Heart left ventricle (tissue), 16 donors: ENCODE measurements around the gene STYX. TPM values are rescaled to one million over a fixed set of nuclear protein-coding genes. Genes with fewer than 3 reads are reported as not detected.
A peak's percentile ranks its signal among the peaks of the same experiment; 100 is the strongest.

ENCODE experiments used
- ATAC-seq, 4 donors: fragments of 200-7000 bp; cut with Tn5 transposase; one replicate each; pipeline ENCODE4 v1.9.1; 2020 to 2022; ENCODE audit warnings: moderate library complexity in 4 of 4, mild to moderate bottlenecking in 3 of 4, moderate number of reproducible peaks in 1 of 4
- DNase-seq, 5 donors: peaks; one replicate each; pipeline ENCODE4 v3.0.0-alpha.2; 2020
- H3K27ac ChIP-seq, 12 donors: fragments of 200-600 bp; sonication (generic) in 4 of 12; one replicate each; pipeline versions ENCODE4 v1.5.0 to v1.8.0; 2016 to 2022; ENCODE audit warnings: mild to moderate bottlenecking in 2 of 12
- H3K27me3 ChIP-seq, 9 donors: fragments of 200-600 bp; sonication (generic) in 2 of 9; one replicate each; pipeline versions ENCODE4 v1.5.1 to v1.8.0; 2016 to 2022; ENCODE audit warnings: mild to moderate bottlenecking in 3 of 9
- H3K36me3 ChIP-seq, 9 donors: fragments of 200-600 bp; sonication (generic) in 2 of 9; one replicate each; pipeline versions ENCODE4 v1.5.0 to v1.8.0; 2018 to 2022; ENCODE audit warnings: mild to moderate bottlenecking in 2 of 9
- H3K4me1 ChIP-seq, 12 donors: fragments of 200-600 bp; sonication (generic) in 4 of 12; one replicate each; pipeline versions ENCODE4 v1.5.0 to v1.8.0; 2016 to 2022; ENCODE audit warnings: mild to moderate bottlenecking in 3 of 12
- H3K4me3 ChIP-seq, 12 donors: fragments of 200-600 bp; sonication (generic) in 4 of 12; one replicate each; pipeline versions ENCODE4 v1.5.0 to v1.8.0; 2017 to 2022; ENCODE audit warnings: mild to moderate bottlenecking in 9 of 12, moderate library complexity in 4 of 12
- H3K9me3 ChIP-seq, 12 donors: fragments of 200-600 bp; sonication (generic) in 4 of 12; one replicate each; pipeline versions ENCODE4 v1.5.0 to v1.8.0; 2016 to 2022; ENCODE audit warnings: mild to moderate bottlenecking in 1 of 12
- POLR2A ChIP-seq, 2 donors: fragments of 450-650 bp; IDR thresholded peaks; one replicate each; pipeline ENCODE4 v1.6.1; 2017; ENCODE audit warnings: antibody characterized with exemption in 2 of 2, mild to moderate bottlenecking in 2 of 2, moderate library complexity in 2 of 2
- WGBS, 4 donors: extraction: QIAGEN DNeasy Blood & Tissue Kit in 2 of 4; methylation state at CpG; one replicate each; pipeline versions ENCODE4 v1.1.5 to v1.1.7; 2013 to 2018; 5-methylcytosine and 5-hydroxymethylcytosine counted together
- intact Hi-C, 10 donors: fragments of 100-400 bp; cut with DNase I; formaldehyde crosslinking; loops; one replicate each; pipeline versions ENCODE4 v1.11.1 to v1.14.2; 2022
- polyA plus RNA-seq, 2 donors: library from polyadenylated mRNA; stranded (reverse); fragments of 200-250 nt; gene quantifications; one replicate each; pipeline ENCODE4 v1.2.3, GENCODE V29; 2013
- total RNA-seq, 9 donors: library from RNA; depleted of rRNA in 2 of 9; stranded (reverse); fragments of >200 nt in 2 of 9; fragmentation: NEBNext Ultra II Directional in 3 of 9; extraction: Animal tissue kit (Norgen Biotek cat#: 25700) in 3 of 9; gene quantifications; one replicate each; pipeline versions ENCODE4 v1.1.0 to v1.2.4, GENCODE V29; 2016 to 2023
- TF ChIP-seq, protein P1 (sequence below), 12 donors: fragments of 200-600 bp; sonication (generic) in 4 of 12; IDR thresholded peaks; one replicate each; pipeline versions ENCODE4 v1.5.0 to v1.8.0; 2018 to 2022; ENCODE audit warnings: antibody characterized with exemption in 12 of 12, mild to moderate bottlenecking in 5 of 12
- donor health status: ischemic (EF 13 %, LVEDD 7.1; RV severe dilation, severe dysfunction).
- donor health status: healthy with polysubstance abuse.
- donor health status: DM: no; HTN: yes; CAD: no.
- donor health status: DM: no; HTN: no; CAD: no.
- donor health status: ischemic (EF 25% LVEDD 6.9; RV normal size, moderate dysfunction).
- donor health status: ischemic (EF 25% LVEDD 5.7; RV mildly dilated, moderate dysfunction).
- donor health status: healthy.
- donor health status: DM: yes; HTN: yes; CAD: no.
- donor health status: ischemic (EF 35%, LVEDD 5.7; RV mildly dilated, moderate dysfunction).
- donor health status: nonischemic (EF 11% LVEDD 7.7; RV severe dilation, severe dysfunction).
- donor health status: DM: yes; HTN: yes; CAD: no.
- donor health status: PGD.
- donor health status: ischemic (EF 29% LVEDD 5.4; RV normal size, mild dysfunction).
- donor health status: nonischemic (EF 23%, LVEDD 6.1; RV moderate dilation, normal function).

Gene STYX
- total and polyA plus RNA-seq, 11 donors, result 3.5 to 16.5 (median 12.7) TPM

DNA sequence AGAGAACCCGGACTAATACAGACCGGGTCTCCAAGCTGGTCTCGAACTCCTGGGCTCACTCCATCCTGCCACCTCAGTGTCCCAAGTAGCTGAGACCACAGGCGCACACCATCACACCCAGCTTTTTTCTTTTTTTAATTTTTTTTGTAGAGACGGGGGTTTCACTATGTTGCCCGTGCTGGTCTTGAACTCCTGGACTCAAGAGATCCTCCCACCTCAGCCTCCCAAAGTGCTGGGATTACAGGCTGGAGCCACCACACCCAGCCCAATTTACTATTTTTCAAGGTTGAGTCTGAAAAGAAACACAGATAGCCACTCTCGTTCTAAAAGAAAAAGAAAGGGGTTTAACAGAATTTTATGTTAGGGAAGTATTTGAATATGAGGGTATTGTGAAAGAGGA, 36.4 kb upstream of the STYX start:
- H3K27ac ChIP-seq, result no peak overlapping the region
- TF ChIP-seq POLR2A (IDR thresholded peaks at IDR 0.05), result no peak
- TF ChIP-seq, protein P1, sequence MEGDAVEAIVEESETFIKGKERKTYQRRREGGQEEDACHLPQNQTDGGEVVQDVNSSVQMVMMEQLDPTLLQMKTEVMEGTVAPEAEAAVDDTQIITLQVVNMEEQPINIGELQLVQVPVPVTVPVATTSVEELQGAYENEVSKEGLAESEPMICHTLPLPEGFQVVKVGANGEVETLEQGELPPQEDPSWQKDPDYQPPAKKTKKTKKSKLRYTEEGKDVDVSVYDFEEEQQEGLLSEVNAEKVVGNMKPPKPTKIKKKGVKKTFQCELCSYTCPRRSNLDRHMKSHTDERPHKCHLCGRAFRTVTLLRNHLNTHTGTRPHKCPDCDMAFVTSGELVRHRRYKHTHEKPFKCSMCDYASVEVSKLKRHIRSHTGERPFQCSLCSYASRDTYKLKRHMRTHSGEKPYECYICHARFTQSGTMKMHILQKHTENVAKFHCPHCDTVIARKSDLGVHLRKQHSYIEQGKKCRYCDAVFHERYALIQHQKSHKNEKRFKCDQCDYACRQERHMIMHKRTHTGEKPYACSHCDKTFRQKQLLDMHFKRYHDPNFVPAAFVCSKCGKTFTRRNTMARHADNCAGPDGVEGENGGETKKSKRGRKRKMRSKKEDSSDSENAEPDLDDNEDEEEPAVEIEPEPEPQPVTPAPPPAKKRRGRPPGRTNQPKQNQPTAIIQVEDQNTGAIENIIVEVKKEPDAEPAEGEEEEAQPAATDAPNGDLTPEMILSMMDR (IDR thresholded peaks at IDR 0.05), result no peak
- peak overlapping the region in 2 of 12 donors; percentile 99 to 100 for H3K4me3 ChIP-seq
- H3K27me3 ChIP-seq, result no peaks in the 10 kb centered on the region
- no peak for DNase-seq
- H3K9me3 ChIP-seq, result no peaks in the 10 kb centered on the region
- H3K36me3 ChIP-seq, result no peaks in the 10 kb centered on the region
- peaks cover 0 to 60% (median 27%) of the 10 kb centered on the region in 12 donors for H3K4me1 ChIP-seq
- intact Hi-C loops, result loop anchor here in 4 of 10 donors (5.0 to 10.0 kb wide), 2 partner anchors 139 to 141 kb away; partner anchors contain the start of genes GPR137C (in 4 of the 4) and TXNDC16 (in 4 of the 4)
- 93 to 96% (median 96%) methylated on average over 7 of the region's 7 CpGs for WGBS, 4 donors
- ATAC-seq, result no peak

DNA sequence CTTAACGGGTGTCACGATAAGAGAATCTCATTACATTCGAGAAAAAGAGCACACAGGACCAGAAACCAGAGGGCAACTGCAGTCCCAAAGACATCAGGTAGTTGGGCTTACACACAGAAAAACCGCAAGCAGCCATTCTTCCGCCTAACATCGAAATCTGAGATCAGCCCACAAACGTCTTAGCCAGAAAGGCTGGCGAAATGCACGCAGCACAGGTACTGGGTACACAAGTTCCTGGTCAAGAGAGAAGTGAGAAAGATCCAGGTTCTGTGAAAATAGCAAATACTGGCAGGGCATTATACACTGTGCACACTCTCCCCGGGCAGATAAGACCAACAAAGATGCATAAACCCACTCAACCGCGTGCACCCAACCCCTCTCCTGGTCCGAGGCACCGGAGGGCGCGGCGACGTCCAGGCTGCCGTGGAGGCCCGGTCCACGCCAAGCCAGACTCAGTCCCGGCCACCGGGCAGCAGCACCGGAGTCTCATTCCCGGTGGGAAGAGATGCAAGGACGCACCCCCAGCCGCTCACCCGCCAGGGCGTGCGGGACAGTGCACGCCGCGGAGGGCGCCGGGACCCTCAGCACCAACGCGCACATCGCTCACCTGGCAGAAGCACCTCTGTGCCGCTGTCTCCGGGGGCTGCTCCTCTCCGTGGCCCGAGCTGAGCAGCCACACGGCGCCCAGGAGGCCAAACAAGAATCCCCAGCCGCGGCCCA, 35.0 kb upstream of the STYX start:
- WGBS, 4 donors, result 0 to 1% (median 1%) methylated on average over 24 to 46 of the region's 46 CpGs
- Histone ChIP-seq H3K27ac (peak overlapping the region; percentile 95 to 99 (median 97)), H3K4me1 (peaks cover 0 to 54% (median 27%) of the 10 kb centered on the region in 12 donors), H3K27me3 (no peaks in the 10 kb centered on the region), H3K4me3 (peak overlapping the region; percentile 79 to 100 (median 94)), H3K9me3 (no peaks in the 10 kb centered on the region), H3K36me3 (no peaks in the 10 kb centered on the region)
- intact Hi-C loops, result loop anchor here in 4 of 10 donors (5.0 to 10.0 kb wide), 2 partner anchors 140 to 143 kb away; partner anchors contain the start of genes GPR137C (in 4 of the 4) and TXNDC16 (in 4 of the 4)
- ATAC-seq, result peak; percentile 34 to 59 (median 38)
- TF ChIP-seq, protein P1 (IDR thresholded peaks at IDR 0.05), result no peak
- no peak for TF ChIP-seq POLR2A (IDR thresholded peaks at IDR 0.05)
- peak in 4 of 5 donors; percentile 15 to 74 (median 42) for DNase-seq

DNA sequence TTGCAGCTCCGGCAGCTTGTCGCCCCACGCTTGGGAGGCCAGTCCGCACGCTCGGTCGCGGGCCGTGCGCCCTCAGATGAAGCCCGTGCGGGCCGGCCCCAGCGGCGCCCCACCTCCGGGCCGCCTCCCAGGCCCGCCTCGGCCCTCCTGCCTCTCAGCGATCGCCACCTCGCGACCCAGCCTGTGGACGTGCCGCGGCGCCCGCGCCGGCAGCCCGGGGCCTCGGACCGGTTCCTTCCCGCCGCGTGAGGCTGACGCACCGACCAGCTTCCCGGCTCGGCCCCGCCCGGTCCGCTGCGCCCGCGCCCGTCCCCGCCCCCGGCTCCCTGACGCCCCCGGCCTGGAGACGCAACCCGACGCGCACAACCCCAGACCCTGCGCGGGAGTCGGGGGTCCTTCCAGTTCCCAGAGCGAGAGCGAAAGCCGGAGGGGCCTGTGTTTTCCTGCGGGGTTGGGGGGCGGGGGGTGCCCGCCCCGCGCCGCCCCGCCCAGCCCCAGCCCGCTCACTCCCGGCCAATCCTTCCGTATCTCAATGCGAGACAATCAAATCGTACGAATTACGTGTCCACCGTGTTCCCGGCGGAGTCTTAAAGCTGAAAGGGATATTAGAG, 34.4 kb upstream of the STYX start, which contains the start of gene ERO1A:
Gene ERO1A (minus strand): TSS at position 78 of the 611 bp plus-strand sequence. CDS start 77 bp downstream, at position 1.
- WGBS, 4 donors, result 1 to 2% (median 1%) methylated on average over 40 to 78 of the region's 78 CpGs
- peak within 1 kb of the TSS; percentile 79 to 100 (median 94) for H3K4me3 ChIP-seq
- H3K27ac ChIP-seq, result peak within 1 kb of the TSS; percentile 95 to 99 (median 97)
- H3K36me3 ChIP-seq, result no peaks in the 10 kb centered on the region
- TF ChIP-seq, protein P1 (IDR thresholded peaks at IDR 0.05), result peak in 1 of 12 donors; percentile 19
- peak in 1 of 2 donors; percentile 51 for TF ChIP-seq POLR2A (IDR thresholded peaks at IDR 0.05)
- DNase-seq (peak; percentile 84 to 92 (median 87)), ATAC-seq (peak; percentile 89 to 97 (median 93))
- H3K9me3 ChIP-seq, result no peaks in the 10 kb centered on the region
- peaks cover 0 to 56% (median 27%) of the 10 kb centered on the region in 12 donors for H3K4me1 ChIP-seq
- intact Hi-C loops, result loop anchor here in 3 of 10 donors (10.0 kb wide), 1 partner anchor 141 kb away; the partner anchor contains the start of genes GPR137C (in 3 of the 3) and TXNDC16 (in 3 of the 3)
- H3K27me3 ChIP-seq, result no peaks in the 10 kb centered on the region
